HG03442 (cell line): ENCODE results near the gene COX10.
"Not testable (repeated sequence)": the region's sequence is repeated elsewhere in the genome, so short reads cannot be mapped to it uniquely, and the experiment has no call there.

Experiments
- ATAC-seq: cut with Tn5 transposase; IDR thresholded peaks from one replicate; pipeline ENCODE4 v1.9.1; 2021; ENCODE audit warnings: mild to moderate bottlenecking, moderate library complexity; ENCODE audit not compliant: unreplicated experiment

The COX10 gene

DNA sequence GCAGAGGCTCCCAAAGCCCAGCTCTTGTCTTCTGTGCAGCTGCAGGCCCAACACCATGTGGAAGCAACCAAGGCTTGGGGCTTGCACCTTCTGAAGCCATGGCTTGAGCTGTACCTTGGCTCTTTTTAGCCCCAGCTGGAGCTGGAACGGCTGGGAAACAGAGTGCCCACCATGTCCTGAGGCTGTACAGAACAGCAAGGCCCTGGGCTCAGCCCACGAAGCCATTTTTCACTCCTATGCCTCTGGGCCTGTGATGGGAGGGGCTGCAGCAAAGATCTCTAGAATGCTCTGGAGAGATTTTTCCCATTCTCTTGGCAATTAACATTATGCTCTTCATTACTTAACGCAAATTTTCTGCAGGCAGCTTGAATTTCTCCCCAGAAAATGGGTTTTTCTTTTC lies 99.3 kb downstream of the COX10 start:
- ATAC-seq = no peak

DNA sequence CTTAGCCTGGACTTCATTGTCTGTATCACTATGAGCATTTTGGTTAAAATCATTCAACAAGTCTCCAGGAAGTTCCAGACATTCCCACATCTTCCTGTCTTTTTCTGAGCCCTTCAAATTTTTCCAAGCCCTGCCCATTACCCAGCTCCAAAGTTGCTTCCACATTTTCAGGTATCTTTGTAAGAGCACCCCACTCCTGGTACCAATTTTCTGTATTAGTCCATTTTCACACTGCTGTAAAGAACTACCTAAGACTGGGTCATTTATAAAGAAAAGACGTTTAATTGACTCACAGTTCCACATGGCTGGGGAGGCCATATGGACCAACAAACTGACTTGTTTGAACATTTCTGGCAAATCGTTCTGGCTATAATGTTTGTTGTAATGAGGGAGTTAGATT lies 100.0 kb downstream of the COX10 start:
- no peak for ATAC-seq

DNA sequence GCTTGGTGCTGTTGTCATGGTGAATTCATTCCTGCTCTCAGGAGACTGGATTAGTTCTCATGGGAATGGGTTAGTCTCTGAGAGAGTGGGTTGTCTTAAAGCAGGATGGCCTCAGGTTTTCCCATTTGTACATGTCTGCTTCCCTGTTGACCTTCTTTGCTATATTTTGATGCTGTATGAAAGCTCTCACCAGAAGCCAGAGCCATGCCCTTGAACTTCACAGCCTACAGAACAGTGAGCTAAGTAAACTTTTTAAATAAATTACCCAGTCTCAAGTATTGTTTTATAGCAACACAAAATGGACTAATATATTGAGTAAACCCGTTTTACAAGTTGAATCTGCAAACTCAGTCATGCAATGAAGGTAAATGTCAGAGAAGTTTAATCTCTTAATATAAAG lies 100.6 kb downstream of the COX10 start:
- ATAC-seq = no peak

DNA sequence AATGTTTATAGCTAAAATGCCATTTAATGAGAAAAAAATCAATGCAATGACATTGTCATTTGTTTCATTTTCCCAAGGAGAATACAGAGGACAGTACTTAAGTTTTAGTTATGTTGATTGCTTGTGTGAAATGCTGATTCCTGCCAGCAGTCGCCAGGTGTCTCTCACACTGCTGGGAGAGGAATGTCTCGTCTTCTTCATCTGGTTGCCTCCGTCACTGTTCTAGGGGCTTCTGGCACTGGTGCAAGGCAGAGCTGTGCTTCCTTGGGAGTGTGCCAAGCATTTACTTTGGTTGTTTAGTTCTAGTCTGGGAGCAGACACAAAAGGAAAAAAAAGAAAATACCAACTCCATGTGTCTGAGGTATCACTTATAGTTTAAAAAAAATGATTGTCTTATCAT lies 107.7 kb downstream of the COX10 start:
- ATAC-seq = not testable (repeated sequence)

DNA sequence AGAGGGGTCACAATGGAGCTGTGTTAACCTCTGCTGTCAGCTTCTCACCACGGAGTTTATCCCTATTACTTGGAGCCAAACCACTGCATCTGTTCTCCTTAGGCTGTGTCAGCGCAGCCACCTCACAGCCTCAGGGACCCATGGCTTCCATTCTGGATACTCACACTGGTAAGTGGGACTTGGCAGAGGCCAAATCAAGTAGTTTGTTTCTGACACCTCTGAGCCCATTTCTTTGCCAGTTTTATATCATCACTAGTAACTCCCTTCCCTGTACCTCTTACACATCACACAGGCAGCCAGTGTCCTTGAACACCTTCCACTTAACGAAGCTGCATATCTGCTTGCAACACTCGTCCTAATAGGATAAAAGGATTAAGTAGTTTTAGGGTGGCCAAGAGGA lies 108.5 kb downstream of the COX10 start:
- ATAC-seq = not testable (repeated sequence)

DNA sequence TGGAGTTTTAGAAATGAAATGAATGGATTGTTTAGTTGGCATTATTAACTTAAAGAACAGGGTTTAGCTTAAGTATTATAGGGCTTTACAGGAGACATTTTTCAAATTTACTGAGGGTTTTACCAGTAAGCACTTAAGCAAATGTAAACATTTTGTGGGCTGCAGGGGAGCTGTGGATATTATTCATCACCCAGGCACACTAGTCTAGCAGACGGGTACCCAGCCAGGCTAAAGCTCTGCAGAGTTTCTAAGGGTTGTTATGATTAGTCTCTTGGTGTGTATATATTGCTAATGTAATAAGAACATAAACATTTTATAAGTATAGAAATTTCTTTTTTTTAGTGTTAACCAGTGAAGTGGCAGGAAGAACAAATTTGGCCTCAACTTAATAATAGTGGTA lies 110.6 kb downstream of the COX10 start:
- not testable (repeated sequence) for ATAC-seq

DNA sequence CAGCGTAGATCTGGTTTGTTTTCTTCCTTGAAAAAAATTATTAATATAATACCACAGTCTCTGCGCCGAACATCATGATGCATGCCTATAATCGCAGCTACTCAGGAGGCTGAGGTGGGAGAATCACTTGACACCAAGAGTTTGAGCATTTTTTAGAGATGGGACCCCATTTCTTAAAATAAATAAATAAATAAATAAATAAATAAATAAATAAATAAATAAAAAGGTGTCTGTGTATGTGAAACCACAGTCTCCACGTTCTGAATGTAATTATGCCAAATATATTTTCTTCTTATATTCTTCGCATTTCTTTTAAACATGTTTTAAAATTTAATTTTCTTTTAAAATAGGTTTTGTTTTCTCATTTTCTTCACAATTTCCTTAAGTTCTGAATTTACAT lies 112.8 kb downstream of the COX10 start:
- not testable (repeated sequence) for ATAC-seq

DNA sequence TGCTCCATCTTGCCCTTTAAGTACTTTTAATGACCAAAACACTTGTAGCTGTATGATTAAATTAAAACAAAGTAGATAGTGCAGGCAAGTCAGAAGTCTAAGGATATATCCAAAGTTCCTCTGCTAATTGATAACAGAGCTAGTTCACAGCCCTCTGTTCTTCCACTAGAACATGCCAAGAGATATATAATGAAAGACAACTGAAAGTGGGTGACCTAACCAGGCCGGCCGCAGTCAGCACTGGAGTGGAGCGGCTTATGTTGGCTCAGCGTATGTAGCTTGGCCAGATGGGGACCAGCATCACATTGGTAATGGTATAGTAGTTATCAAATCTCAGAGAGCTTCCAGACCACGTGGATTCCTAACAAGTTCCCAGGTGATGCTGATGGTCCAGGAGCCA lies 115.2 kb downstream of the COX10 start:
- ATAC-seq = not testable (repeated sequence)

DNA sequence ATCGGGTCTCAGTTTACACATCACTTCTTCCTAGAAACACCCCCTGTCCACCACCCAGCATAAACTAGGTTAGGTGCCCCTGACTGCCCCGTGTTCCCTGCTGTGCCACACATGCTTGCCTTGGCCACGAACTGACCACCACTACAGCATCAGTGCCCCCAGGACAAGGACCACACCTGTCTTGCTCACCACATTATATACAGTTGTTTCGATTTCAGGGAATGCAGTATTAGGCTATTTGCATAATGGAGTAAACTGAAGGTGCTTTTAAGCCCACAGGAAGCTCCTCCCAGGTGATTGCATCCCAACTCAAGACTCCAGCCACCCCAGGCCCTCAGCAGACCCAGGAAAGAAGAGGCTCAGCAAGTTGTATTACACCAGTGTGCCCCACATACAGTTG lies 117.1 kb downstream of the COX10 start:
- not testable (repeated sequence) for ATAC-seq

DNA sequence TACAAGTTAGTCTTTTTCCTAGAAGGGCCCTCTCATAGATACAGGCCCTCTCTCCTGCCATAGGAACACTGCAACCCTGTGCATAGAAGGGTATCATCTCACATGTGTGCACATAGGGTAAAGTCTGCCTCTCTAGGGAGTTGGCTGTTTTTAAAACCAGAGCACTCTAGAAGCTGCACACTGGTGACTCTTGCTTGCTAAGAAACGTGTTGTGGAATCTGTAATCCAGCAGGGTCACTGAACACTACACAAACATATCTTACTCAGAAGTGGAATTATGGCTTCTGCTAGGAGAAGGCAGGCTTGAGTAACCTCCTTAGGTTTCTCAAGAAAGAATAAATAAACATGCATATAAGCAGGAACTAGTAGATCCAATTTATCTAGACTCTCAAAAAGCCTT lies 121.5 kb downstream of the COX10 start:
- ATAC-seq = not testable (repeated sequence)

DNA sequence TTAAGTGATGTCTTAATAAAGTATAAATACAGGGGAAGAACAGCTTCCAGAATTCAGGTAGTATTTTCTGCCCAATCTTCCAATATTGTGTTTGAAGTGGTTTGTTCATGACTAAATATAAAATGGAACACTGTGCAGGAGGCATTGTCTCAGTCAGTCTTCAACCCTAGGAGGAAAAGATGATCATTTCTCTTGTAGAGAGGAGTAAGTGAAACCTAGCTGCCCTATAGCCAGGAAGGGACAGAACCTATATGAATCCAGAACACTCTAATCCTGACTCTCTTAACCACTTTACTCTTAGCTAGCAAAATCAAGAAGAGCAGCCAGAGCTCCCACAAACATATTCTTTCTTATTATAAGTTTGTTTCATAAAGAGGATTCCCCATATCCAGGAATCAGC lies 122.2 kb downstream of the COX10 start:
- ATAC-seq = not testable (repeated sequence)

DNA sequence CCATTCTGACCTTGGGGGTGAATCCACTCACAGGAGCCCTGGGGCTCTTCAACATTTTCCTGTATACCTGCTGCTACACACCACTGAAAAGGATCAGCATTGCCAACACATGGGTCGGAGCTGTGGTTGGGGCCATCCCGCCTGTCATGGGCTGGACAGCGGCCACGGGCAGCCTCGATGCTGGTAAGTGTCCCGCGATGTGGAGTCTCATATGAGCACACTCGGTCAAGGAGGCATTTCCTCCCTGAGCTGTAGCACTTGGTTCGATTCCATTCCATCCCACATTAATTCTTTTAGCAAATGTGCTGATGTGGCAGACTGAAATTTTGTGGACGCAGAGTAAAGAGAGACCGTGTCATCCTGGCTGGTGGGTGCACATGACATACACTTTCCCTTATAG lies 122.7 kb downstream of the COX10 start:
- ATAC-seq = not testable (repeated sequence)

DNA sequence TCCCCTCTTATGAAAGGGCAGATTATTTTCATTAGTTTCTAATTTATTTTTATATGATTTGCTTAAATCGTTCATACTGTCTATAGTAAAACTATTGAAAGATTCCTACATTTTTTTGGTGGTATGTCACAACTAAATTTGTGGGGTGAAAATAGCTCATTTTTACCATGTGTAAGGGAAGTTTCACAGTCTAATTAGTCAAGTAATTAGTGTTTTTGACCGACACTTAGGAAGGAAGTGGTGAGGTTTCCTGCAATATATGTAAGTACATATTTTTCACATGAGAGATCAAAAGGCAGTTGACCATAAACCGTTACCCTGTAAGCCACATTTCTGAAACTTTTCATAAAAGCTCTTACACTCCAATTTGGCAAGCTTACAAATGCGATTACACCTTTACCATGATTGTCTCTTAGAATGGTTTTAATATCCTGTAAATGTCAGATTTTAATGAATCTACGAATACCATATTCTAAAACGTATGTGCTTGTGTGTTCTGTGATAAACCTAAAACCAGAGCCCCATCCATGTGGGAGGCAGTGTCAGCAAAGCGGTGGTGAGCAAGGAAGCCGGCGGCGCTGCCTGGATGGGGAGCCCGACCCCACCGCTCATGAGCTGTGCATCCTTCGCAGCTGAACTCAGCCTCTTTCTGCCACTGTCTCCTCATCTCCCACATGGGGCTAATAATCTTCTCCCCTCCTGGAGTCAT lies 123.5 kb downstream of the COX10 start:
- ATAC-seq = peak; percentile 65

DNA sequence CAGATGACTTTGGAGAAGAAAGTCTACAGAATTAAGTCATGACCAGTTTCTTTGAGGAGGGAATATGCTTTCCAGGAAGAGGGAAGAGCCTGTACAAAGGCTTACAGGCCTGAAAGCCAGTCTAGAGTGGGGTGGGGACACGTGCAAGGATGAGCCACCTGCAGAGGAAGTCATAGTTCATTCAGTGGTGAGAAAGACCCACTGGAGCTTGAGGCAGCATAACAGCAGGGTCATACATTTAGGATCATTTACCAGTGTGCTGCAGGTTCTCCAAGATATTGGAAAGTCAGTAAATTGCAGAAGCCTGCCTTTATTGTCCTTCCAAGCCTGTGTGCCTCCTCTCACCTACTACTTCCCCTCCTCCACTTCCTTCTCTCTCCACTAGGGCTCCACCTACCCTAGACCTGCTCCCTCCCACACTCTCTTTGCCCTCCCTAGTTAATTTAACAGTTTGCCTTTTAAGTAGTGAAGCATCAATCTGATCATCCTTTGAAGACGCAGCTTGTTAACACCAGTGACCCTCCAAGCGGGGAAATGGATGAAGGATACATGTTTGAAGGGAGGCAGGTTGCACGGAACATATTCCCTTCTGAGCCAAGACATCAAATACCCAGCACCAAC lies 127.2 kb downstream of the COX10 start:
- ATAC-seq = no peak

DNA sequence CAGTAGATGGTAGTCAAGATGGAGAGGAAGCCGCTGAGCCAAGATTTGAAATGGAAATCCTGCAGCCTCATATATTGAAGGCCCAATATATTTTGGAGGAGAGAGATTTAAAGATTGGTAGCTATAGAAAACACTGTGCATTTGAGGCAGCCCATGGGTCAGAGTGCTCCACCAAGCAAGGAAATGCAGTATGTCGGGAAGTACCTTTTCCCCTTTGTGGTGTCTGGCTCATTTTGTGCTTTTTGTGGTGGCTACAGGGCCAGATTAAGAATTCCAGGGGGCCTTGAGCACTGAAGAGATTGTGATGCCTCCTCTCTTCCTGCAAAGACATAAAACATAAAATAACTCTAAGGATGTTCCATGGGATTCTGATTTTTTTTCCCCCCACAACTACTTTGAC lies 127.8 kb downstream of the COX10 start:
- no peak for ATAC-seq

DNA sequence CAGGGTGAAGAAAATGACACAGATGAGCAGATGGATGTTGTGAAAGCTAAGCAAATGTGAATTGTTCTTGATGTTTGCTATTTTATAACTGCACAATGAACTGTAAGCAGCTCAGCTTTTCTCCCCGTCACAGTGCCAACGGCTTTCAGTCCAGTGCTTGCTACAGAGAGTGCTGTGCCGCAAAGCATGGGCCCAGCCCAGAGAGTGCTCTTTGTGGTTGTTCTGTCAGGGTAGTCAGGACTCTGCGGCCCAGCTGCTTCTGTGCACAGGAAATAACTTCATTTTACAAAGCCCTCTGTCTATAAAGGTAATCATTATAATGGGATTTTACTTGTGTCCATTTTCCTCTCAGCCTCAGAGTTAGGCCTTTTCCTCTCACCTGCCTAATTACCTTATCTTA lies 128.3 kb downstream of the COX10 start:
- ATAC-seq = no peak

DNA sequence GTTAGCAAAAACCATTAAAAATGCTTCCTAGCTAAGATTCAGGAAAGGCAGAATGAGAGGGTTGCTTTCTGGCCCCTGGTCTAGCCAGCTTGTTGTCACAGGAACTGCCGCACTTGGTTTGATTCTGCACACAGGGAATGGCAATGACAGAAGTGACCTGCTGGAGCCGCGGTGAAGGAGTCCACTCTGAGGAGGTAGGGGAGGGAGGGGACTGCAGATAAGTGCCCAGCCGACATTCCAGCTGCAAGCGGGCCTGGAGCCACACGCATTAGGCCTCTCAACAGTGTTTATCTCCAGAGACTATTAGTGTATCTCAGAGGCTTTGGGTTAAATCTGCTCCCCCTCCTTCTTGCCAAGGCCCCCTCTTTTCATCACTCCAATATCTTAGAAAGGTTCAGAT lies 128.7 kb downstream of the COX10 start:
- no peak for ATAC-seq

DNA sequence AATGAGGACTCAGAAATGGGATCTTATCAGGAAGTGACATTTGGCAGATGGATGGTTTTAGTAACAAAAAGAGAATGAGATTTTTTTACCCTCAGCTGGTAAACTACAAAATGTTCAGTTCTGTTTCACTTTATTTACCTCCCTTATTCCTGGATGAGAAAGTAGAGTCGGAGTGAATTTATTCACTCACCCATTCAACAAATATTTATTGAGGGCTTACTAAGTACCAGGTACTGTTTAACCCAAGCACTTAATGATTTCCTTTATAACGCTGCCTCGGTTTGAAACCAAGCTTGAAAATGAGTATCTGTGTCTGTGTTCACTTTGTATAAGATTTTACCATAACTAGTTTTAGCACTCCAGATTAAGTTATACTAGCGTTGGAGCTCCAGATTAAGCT lies 129.3 kb downstream of the COX10 start:
- no peak for ATAC-seq

DNA sequence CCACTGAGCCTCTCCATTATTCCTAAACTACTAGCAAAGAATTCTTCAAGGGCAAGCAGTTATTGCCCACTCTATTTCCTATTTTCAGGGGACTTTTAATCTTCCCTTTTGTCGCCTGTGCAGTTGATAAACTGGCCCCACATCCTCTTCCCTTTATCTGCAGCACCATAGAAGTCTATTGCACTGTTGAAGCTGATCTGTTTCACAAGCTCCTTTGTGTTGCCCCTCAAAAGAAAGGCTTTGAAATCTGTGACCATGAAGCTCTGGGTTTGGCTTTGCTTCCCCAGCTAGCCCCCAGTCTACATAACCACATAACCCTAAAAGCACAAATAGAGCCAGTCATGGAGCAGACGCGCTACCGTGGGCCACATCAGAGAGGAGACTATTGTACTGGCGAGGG lies 130.3 kb downstream of the COX10 start:
- no peak for ATAC-seq

DNA sequence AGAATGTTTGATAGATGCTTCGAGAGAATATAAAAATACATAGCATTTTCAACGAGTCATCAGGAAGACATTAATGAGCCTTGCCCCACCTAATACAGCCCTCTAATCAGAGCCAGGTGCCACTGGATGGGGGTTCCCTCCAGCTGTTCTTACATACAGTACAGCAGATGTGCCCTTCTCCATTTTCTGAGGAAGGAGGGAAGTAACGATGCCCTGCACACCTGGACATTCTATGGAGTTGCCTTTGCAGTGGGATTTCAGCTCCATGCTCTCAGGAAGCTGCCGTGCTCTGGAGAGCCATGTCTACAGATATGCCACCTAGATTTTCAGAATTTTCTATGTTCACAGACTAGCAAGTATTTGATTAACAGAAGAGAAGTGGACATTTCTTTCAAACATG lies 131.1 kb downstream of the COX10 start:
- ATAC-seq = no peak

DNA sequence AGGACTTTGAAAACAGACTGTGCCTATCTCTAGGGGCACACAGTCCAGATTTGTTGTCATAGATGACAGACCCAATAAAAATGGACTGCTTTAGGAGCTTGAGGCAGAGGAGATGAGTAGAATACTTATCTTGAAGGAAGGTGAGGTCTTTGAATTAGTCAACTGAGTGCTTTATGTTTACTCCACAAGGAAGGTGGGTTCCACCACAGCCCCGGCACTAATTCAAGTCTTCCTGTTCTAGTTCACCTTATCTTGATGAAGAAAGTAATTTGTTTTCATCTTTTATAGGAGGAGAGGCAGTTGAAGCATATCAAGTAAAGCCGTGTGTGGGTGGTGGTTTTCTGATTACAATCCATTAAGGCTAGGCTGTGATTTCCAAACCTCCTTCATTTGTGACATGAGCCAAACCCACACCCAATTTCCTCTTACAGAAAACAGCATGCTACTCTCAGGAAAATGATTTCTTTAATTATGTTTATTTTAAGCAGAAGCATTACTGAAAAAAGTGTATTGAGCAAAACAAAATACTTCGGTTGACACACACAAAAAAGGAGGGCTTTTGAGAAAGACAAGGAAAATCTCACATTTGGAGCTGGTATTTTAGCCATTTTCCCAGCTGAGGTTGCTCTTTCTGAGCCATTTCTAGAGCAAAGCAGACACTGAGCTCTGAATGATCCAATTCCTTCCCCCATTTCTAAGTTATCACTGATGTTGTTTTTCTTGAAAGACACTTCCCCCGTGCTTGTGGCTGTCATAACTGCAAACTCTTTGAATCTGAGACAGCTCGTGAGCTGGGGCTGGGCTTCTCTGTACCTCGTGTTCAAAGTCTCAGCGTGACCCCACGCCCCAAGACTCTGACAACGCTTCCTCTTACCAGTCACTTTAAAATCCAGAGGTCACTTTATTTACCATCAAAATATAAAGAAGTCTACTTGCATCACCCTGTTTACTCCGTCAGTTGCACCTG lies 132.0 kb downstream of the COX10 start:
- no peak for ATAC-seq

DNA sequence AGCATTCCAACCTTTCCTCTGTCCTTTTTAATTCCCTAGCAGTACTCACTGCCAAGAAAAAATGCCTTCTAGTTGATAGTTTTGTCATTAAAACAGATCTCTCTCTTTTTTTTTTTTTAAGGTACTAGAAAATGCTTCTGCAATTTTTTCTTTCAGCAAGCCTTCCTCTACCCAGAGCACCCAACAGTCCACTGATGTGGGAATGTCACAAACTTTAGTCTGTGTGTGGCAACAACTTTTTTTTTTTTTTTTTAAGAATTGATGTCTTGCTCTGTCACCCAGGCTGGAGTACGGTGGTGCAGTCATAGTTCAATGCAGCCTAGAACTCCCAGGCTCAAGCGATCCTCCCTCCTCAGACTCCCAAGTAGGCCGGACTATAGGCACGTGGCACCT lies 132.7 kb downstream of the COX10 start:
- no peak for ATAC-seq
